AG09309 (cell line): ENCODE data around the gene CFAP77.
"Not testable (repeated sequence)": the region's sequence is repeated elsewhere in the genome, so short reads cannot be mapped to it uniquely, and the experiment has no call there.

ENCODE experiments used
- DNase-seq: peaks from one replicate; pipeline ENCODE4 v3.0.0-alpha.2; 2010; ENCODE audit warnings: low read depth
- H3K4me3 ChIP-seq: 2 replicates; pipeline ENCODE4 v1.5.1; 2011; ENCODE audit warnings: mild to moderate bottlenecking, low read depth, low read length, moderate library complexity; ENCODE audit not compliant: control insufficient read depth
- CTCF ChIP-seq: IDR thresholded peaks from 2 replicates; pipeline ENCODE4 v1.5.1; 2011; ENCODE audit warnings: mild to moderate bottlenecking, low read depth, low read length, inconsistent platforms; ENCODE audit not compliant: insufficient read depth, control insufficient read depth; ENCODE audit errors: missing control alignments

The CFAP77 gene

GRCh38 chr9:132370592-132370991, 39.4 kb upstream of the CFAP77 start:
- no peak for TF ChIP-seq CTCF
- no peak for DNase-seq
- no peak overlapping the region for H3K4me3 ChIP-seq

- H3K4me3 ChIP-seq = no peak overlapping the region
- no peak for DNase-seq
- TF ChIP-seq CTCF = no peak
Measured at GRCh38 chr9:132372177-132373095, 37.6 kb upstream of the CFAP77 start.

- DNase-seq, H3K4me3 ChIP-seq: not testable (repeated sequence)
Measured at GRCh38 chr9:132377769-132378168, 32.2 kb upstream of the CFAP77 start.

- not testable (repeated sequence) for H3K4me3 ChIP-seq, DNase-seq
Measured at GRCh38 chr9:132378416-132378815, 31.6 kb upstream of the CFAP77 start.

GRCh38 chr9:132381966-132382541, 28.0 kb upstream of the CFAP77 start:
- no peak for DNase-seq
- H3K4me3 ChIP-seq = no peak overlapping the region
- TF ChIP-seq CTCF = no peak

- H3K4me3 ChIP-seq = no peak overlapping the region
- DNase-seq = no peak
- no peak for TF ChIP-seq CTCF
Measured at GRCh38 chr9:132383462-132383883, 26.5 kb upstream of the CFAP77 start.

- no peak overlapping the region for H3K4me3 ChIP-seq
- DNase-seq = no peak
Measured at GRCh38 chr9:132384376-132384775, 25.6 kb upstream of the CFAP77 start.

More at GRCh38 chr9:132384376-132384775, 25.6 kb upstream of the CFAP77 start:
- no peak for TF ChIP-seq CTCF
